ENCODE results near the gene SARM1.

The SARM1 gene

GRCh38 chr17:28370744-28371103, 770 bp upstream of the SARM1 start:
- no peak for TF ChIP-seq CTCF (IDR thresholded peaks at IDR 0.05; ENCODE audit: insufficient read depth, low read depth, low read length, missing control alignments)
- no peak for DNase-seq (ENCODE audit: low read depth)
- H3K4me3 ChIP-seq (ENCODE audit: low read depth, low read length), result no peak overlapping the region

GRCh38 chr17:28372203-28372944, 880 bp downstream of the SARM1 start:
- peak overlapping the region; percentile 76 for H3K4me3 ChIP-seq (ENCODE audit: low read depth, low read length)
- peak; percentile 55 for DNase-seq (ENCODE audit: low read depth)
- TF ChIP-seq CTCF (IDR thresholded peaks at IDR 0.05; ENCODE audit: insufficient read depth, low read depth, low read length, missing control alignments), result no peak

- peak overlapping the region; percentile 76 for H3K4me3 ChIP-seq (ENCODE audit: low read depth, low read length)
- no peak for TF ChIP-seq CTCF (IDR thresholded peaks at IDR 0.05; ENCODE audit: insufficient read depth, low read depth, low read length, missing control alignments)
- DNase-seq (ENCODE audit: low read depth), result no peak
Observed at GRCh38 chr17:28372945-28373274, 1.4 kb downstream of the SARM1 start.

GRCh38 chr17:28379814-28380801, 8.6 kb downstream of the SARM1 start:
- TF ChIP-seq CTCF (IDR thresholded peaks at IDR 0.05; ENCODE audit: insufficient read depth, low read depth, low read length, missing control alignments), result no peak
- DNase-seq (ENCODE audit: low read depth), result no peak
- no peak overlapping the region for H3K4me3 ChIP-seq (ENCODE audit: low read depth, low read length)

- H3K4me3 ChIP-seq (ENCODE audit: low read depth, low read length), result no peak overlapping the region
- DNase-seq (ENCODE audit: low read depth), result no peak
- no peak for TF ChIP-seq CTCF (IDR thresholded peaks at IDR 0.05; ENCODE audit: insufficient read depth, low read depth, low read length, missing control alignments)
Observed at GRCh38 chr17:28381141-28381825, 9.8 kb downstream of the SARM1 start.

- no peak for TF ChIP-seq CTCF (IDR thresholded peaks at IDR 0.05; ENCODE audit: insufficient read depth, low read depth, low read length, missing control alignments)
- H3K4me3 ChIP-seq (ENCODE audit: low read depth, low read length), result no peak overlapping the region
- no peak for DNase-seq (ENCODE audit: low read depth)
Observed at GRCh38 chr17:28384281-28385036, 13.0 kb downstream of the SARM1 start.

Measured in GM12865 (cell line).